ENCODE results near the gene IL18. TPM values are rescaled to one million over a fixed set of nuclear protein-coding genes. Genes with fewer than 3 reads are reported as not detected.

Gene IL18
- total RNA-seq, 4 donors from 2014 or later, result 1.2 to 6.8 (median 3.9) TPM

GRCh38 chr11:112178428-112178827, 14.5 kb upstream of the IL18 start:
- Histone ChIP-seq H3K4me3 (no peak overlapping the region), H3K9me3 (no peaks in the 10 kb centered on the region), H3K4me1 (no peaks in the 10 kb centered on the region), H3K27ac (no peak overlapping the region), H3K27me3 (no peaks in the 10 kb centered on the region), H3K36me3 (no peaks in the 10 kb centered on the region)
- no peak for TF ChIP-seq POLR2A (IDR thresholded peaks at IDR 0.05)
- TF ChIP-seq, protein P1, sequence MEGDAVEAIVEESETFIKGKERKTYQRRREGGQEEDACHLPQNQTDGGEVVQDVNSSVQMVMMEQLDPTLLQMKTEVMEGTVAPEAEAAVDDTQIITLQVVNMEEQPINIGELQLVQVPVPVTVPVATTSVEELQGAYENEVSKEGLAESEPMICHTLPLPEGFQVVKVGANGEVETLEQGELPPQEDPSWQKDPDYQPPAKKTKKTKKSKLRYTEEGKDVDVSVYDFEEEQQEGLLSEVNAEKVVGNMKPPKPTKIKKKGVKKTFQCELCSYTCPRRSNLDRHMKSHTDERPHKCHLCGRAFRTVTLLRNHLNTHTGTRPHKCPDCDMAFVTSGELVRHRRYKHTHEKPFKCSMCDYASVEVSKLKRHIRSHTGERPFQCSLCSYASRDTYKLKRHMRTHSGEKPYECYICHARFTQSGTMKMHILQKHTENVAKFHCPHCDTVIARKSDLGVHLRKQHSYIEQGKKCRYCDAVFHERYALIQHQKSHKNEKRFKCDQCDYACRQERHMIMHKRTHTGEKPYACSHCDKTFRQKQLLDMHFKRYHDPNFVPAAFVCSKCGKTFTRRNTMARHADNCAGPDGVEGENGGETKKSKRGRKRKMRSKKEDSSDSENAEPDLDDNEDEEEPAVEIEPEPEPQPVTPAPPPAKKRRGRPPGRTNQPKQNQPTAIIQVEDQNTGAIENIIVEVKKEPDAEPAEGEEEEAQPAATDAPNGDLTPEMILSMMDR (IDR thresholded peaks at IDR 0.05), result no peak
- DNase-seq, result no peak
- intact Hi-C loops (cut with DNase I; ENCODE audit: low total_unique reads), result no loop called here

GRCh38 chr11:112177589-112177988, 13.7 kb upstream of the IL18 start:
- Histone ChIP-seq H3K36me3 (no peaks in the 10 kb centered on the region), H3K9me3 (no peaks in the 10 kb centered on the region), H3K27ac (peak overlapping the region in 1 of 2 donors; percentile 14), H3K27me3 (no peaks in the 10 kb centered on the region), H3K4me3 (no peak overlapping the region), H3K4me1 (no peaks in the 10 kb centered on the region)
- intact Hi-C loops (cut with DNase I; ENCODE audit: low total_unique reads), result no loop called here
- no peak for DNase-seq
- TF ChIP-seq POLR2A (IDR thresholded peaks at IDR 0.05), result no peak
- TF ChIP-seq, protein P1 (IDR thresholded peaks at IDR 0.05), result no peak

DNA sequence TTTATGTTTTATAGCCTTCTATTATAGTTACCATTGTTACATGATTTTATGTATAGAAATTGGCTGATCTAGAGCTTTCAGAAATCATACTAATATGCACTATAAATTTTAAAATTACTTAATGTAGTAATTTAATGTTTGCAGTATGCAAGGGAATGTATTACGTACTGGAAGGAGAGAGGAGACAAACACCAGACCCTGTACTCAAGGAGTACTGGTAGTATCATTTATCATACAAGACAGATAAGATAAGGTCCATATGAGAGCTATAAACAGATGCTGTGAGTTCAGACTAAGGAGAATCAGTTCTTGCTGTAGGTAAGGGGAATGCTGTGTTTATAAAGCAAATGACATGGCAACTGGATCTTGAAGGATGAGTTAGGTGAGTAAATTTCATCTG, 12.2 kb upstream of the IL18 start:
- no peak for DNase-seq
- Histone ChIP-seq H3K9me3 (no peaks in the 10 kb centered on the region), H3K36me3 (no peaks in the 10 kb centered on the region), H3K27me3 (no peaks in the 10 kb centered on the region), H3K27ac (peak overlapping the region; percentile 69 to 75), H3K4me3 (peak overlapping the region; percentile 15 to 16), H3K4me1 (no peaks in the 10 kb centered on the region)
- intact Hi-C loops (cut with DNase I; ENCODE audit: low total_unique reads), result no loop called here
- TF ChIP-seq POLR2A (IDR thresholded peaks at IDR 0.05), result no peak
- TF ChIP-seq, protein P1 (IDR thresholded peaks at IDR 0.05), result no peak

GRCh38 chr11:112175599-112175952, 11.7 kb upstream of the IL18 start:
- intact Hi-C loops (cut with DNase I; ENCODE audit: low total_unique reads), result no loop called here
- H3K27ac ChIP-seq, result peak overlapping the region; percentile 69 to 75
- H3K9me3 ChIP-seq, result no peaks in the 10 kb centered on the region
- no peak for DNase-seq
- H3K4me1 ChIP-seq, result no peaks in the 10 kb centered on the region
- no peaks in the 10 kb centered on the region for H3K36me3 ChIP-seq
- H3K4me3 ChIP-seq, result peak overlapping the region; percentile 15 to 16
- no peak for TF ChIP-seq POLR2A (IDR thresholded peaks at IDR 0.05)
- TF ChIP-seq, protein P1 (IDR thresholded peaks at IDR 0.05), result no peak
- H3K27me3 ChIP-seq, result no peaks in the 10 kb centered on the region

DNA sequence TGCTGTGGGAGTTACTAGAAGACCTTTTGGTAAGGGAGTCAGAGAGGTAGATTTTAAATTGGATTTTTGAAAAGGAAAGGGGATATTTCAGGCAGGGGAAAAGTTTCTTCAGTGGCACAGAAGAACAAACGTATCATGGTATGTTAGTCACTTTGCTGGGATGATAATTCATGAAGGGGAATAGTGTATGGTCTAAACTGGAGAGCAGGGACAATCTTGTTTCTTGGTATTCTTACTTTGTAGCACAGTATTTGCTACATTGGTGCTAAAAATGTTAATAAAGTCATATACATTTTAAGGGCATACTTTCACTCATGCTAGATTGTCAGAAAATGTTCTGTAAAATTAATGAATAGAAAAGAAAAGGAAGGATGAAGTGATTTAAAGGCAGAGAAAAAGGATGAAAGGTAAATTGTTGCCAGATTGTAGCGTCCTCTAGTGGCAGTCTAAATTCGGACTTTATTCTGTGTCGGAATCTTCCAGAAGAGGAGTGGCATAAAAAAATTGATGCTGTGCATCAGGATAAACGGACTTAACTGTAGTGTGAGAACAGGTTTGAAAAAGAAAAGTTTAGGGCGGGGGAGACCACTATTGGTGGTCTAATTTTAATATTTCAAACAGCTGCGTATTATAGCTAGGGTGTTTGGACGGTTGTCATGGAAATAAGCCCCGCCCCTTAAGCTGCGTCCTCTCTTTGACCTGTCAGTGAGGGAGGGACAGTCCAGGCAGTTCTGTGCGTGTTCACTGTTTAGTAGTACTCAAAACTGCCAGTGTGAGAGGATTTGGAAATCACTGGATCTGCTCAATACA, 11.1 kb upstream of the IL18 start, which contains the start of gene BCO2:
Gene BCO2 (plus strand): TSS at position 724 of the 810 bp plus-strand sequence. CDS start 90 bp downstream, outside the sequence.
- peak within 1 kb of the TSS; percentile 15 to 16 for H3K4me3 ChIP-seq
- TF ChIP-seq, protein P1 (IDR thresholded peaks at IDR 0.05), result peak; percentile 59 to 82 (median 76)
- peak in 1 of 2 donors; percentile 16 for TF ChIP-seq POLR2A (IDR thresholded peaks at IDR 0.05)
- intact Hi-C loops (cut with DNase I; ENCODE audit: low total_unique reads), result no loop called here
- H3K27me3 ChIP-seq, result no peaks in the 10 kb centered on the region
- H3K27ac ChIP-seq, result peak within 1 kb of the TSS; percentile 69 to 75
- H3K36me3 ChIP-seq, result no peaks in the 10 kb centered on the region
- H3K4me1 ChIP-seq, result no peaks in the 10 kb centered on the region
- peak; percentile 86 to 87 for DNase-seq
- no peaks in the 10 kb centered on the region for H3K9me3 ChIP-seq
